Glomerular endothelial cell (primary cell): ENCODE data around the gene MCC. TPM values are rescaled to one million over a fixed set of nuclear protein-coding genes. Genes with fewer than 3 reads are reported as not detected.

Source experiments
- DNase-seq: peaks from one replicate; pipeline ENCODE4 v3.0.0-alpha.2; 2011; ENCODE audit warnings: low read depth, low spot score; ENCODE audit errors: extremely low read depth
- total RNA-seq: library from RNA; depleted of rRNA; stranded (reverse); fragments of >200 nt; gene quantifications from 2 replicates; pipeline ENCODE4 v1.2.3, GENCODE V29; 2015

Gene MCC
- total RNA-seq, 1 donor from 2014 or later: 30.2 TPM

DNA sequence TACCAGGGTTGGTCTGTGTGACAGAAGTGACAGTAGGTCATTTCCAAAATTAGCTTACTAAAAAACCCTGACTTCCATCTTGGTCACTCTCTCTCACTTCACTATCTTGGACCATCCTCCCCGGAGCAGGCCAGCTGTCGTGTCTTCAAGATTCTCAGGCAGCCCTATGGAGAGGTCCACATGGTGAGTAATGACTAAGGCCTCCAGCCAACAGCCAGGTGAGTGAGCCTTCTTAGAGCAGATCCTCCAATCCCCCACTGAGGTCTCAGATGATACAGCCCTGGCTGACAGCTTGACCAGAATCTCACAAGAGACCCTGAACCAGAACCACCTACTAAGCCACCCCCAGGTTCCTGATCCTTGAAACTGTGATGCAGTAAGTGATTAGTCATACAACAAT lies 419.7 kb downstream of the MCC start:
- no peak for DNase-seq

DNA sequence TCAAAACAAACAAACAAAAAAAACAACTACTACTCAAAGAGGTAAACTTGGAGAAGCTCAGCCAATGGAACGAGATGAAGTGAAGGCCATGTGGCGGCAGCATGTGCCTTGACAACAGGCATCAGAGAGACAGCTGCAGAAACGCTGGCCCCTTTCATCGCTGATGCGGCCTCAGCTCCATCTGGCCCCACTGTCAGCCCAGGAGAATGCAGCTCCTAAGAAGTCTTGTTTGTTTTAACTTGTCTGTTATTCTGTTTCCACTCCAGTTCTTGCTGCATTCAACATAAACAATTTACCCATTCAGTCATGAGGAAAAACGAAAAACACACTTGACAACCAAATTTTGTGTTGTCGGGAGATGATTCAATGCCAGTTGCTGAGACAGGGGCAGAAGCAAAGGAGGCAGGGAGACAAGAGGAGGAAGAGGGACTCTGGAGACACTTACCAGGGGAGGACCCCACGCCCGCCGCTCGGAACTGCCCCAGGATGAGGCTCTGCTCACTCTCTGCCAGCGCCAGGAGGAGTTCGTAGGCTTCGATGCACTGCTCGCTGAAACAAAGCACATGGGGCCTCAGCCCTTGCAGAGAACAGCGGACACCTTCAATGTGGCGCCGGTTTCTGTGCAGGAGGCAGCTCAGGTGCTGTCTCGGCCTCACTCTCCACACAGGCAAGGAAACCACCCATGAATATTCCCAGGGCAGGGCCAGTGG lies 420.5 kb downstream of the MCC start:
- no peak for DNase-seq

DNA sequence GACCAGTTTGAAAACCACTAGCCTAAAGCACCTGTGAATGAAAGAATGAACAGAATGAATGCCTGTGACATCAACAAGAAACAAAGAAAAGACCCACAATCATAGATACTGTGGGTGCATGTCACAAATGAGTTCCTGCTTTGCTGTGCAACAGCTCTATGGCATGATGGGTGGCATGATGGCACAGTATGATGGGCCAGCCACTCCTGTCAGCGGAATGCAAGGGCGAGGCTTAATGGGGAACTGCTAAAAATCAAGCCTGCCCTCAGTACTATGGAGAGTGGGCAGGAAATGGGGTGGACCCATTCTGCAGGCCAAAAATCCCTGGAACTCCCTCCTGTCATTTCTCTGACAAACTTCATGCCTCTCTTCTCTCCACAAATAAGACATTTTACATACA lies 422.6 kb downstream of the MCC start:
- DNase-seq: no peak

DNA sequence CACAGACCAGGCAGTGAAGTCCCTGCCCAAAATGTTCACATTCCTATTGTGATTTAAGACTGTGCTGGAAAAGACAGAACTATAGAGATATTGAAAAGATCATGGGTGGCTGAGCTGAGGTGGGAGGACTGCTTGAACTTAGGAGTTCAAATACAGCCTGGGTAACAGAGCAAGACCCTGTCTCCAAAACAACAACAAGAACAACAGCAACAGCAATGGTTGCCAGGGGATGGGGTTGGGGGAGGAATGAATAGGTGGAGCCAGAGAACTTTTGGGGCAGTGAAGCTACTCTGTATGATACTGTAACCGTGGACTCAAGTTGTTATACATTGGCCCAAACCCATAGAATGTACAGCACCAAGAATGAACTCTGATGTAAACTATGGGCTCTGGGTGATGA lies 423.4 kb downstream of the MCC start:
- no peak for DNase-seq

DNA sequence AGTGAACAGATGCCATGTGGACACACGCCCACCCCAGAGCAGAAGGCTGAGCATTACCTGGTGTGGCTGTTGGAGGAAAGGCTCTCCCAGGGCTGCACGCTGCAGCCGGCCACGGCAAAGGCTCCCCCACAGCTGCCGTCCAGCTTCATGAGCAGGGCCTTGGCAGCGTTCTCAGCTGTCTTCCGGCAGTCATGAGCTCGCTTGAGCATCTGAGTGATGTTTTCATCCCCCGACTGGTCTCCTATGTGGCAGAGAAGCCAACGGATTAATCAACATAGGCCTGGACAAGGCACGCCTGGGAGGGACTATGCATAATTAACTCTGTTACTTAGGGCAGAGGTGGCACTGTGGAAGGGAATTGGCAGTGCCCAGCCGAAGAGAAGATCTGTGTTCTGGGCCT lies 424.3 kb downstream of the MCC start:
- DNase-seq: no peak

DNA sequence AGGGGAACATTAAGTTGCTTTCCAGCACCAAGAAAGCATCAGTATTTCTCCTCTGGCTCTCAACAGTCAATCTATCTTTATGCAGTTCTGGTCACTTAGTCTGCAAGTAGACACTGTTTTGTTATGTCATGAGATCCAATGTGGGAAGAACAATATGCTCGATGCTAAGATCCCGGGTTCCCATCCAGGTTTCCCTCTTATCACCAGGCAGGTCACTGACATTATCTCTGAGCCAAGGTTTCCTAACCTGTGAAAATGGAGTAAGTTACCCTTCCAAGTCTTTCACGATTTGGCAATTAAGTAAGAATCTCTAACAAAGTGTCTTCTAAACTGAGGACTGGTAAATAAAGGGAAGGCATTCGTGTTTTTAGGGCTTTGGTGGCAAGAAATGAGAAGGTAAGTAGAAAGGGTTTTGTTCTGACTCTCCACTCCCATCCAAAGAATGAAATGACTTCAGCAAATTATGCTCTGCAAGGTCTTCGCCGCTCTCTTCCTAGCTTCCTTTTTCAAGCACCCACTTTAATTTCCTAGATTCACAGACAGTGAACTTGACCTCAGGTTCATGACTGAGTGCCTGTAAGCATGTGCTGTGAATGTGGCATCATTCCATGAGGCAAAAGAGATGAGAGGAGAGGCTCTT lies 425.3 kb downstream of the MCC start:
- DNase-seq: no peak

DNA sequence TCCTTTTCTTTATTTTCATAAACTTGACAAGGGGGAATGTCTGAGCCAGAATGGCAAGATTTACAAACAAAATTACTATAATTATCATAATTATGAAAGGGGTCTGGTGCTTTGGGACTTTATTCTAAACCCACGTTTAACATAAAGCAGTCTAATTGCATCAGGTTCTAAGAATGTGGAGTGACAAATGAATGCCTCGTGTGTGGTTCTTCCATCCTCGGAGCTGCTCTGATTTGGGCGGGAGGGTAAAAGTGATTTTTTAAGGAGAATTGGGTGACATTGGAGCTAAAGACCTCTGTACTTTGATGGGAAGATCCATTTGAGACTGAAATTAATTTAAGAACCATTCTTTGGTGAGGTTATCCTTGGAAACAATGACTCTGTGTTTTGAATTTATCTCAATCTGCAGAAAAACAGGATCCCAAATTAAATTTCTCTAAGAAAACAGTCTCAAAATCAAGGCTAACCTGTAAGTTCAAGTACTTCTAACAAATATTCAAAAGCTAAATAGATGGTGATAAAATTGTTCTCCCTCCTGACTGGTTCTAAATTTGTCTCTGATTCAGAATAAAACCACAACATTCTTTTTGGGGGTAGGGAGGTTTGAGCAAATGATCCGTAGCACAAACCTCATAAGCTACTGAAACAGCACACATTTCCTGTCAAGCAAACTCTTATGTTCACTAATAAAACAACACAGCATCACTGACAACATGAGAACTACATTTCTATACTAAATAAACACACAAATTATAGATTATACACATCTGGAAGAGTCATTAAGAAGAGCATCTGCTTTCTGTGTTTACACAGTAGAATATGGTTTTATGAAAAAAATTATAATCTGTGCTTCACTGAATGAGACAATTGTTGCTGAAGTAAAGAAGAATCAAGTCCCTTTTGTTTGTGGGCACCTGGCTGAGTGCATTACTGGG lies 426.1 kb downstream of the MCC start:
- DNase-seq: no peak

DNA sequence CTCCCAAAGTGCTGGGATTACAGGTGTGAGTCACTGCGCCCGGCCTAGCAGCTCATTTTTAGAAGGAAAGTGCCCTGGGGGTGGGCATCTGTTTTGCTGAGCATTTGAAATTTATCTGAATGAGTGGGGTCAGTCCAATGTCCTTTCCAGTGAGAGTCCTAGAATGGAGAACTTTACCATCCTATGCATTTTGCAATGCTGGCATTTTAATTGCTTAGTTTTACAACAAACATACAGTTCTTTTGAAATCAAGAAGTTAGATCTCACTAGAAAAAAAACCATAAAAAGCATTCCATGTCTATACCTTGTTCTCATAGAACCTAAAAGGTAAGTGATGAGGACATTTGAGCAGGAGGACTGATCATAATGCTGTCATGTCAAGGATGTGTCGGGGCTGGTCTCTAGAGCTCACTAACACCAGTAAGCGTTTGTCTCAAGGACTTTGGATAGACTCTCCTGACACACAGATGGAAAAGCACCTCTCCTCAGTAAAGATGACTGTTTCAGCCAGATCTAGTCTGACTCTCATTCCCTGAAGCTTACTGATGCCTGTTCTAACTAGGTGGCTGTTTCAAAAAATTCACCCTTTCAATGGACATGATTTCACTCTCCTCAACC lies 427.7 kb downstream of the MCC start:
- no peak for DNase-seq

DNA sequence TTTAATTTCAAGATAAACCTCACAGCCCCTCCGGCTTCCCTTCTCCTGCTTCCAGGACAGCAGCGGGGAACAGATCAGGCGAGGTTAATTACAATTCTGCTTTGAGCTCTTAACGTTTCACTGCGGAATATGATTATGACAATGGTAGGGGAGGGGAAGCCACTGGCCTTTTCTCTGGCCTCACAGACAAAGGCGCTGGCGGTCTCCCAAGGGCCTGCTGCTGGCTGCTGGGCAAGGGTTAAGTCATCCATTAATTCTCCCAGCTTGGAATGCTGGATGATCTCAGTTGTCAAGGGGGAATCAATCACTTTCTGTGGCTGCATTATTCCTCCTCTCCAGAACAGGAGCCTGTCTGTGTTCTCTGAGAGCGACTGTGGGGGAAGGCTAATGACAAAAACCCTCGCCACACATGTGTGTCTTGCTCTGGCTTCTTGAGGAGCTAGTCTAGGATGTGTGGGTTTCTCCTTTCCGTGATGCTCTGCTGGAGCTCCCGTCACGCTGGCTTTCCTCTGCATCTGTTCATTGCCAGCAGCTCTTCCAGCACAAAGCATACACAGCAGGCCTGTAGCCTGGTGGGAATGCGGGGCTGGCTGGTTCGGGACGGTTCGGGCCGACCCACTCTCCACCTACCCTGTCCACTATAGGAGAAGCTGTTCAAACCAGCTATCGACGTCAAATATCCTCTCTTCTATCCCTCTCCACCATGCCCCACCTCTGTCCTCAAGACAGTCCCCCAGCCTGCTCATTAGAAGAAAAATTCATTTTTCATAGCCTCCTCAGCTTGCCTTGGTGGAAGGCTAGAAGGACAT lies 428.8 kb downstream of the MCC start:
- DNase-seq: no peak

DNA sequence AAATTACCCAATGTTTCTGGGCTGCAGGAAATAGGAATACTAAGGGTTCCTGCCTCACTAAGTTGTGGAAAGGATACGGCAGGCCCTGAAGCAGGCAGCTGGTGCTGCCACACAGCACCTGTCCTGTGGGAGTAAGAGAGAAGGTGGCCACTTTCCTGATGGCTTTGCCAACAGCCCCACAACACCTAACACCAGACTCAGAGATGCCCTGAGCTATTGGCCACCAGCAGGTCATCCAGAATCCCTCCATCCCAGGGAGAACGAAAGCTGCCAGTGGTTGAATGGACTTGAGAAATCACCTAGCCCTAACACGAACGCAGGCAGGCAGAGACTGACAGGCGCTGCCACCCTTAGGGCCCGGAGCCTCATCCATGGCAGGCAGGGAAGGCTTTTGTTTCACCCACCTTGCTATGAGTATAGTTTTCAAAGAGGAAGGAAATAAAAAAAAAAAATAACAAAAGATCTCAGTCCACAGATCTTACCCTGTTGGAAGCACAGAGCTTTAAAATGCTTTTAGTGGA lies 429.5 kb downstream of the MCC start:
- DNase-seq: no peak

DNA sequence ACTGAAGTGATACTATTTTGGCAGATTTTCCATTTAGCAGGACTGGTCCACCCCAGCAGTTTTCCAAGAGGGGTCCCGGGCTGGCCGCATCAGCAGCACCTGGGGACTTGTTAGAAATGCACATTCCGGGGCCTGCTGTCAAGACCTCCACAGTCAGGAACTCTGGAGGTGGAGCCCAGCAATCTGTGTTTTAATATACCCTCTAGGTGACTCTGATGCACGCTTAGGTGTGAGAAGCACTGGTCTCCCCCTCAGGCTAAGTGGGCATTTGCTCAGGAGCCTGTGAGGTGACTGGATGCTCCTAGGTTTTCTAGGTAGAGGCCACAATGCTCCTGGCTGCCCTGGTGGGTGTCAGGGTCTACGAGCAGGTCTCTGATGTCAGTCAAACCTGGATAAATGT lies 430.0 kb downstream of the MCC start:
- DNase-seq: no peak

DNA sequence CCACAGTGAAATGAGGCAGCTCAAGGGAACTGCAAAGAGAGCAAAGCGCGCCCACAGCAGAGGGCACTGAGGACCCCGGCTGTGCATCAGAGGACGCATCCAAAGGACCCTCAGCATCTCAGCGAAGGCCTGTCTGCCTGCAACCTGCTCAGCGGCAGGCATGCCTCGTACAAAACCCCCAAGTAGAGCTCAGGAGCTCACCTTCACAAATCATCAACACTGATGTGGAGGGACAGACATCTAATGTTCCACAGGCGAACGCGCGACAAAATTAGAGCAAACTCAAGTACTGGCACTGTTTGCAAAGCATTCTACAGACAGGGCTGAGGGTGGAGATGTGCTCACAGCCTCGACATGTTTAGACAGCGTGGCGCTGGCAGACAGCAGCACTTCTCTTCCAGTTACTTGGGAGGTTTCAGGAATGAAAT lies 430.7 kb downstream of the MCC start:
- DNase-seq: no peak

DNA sequence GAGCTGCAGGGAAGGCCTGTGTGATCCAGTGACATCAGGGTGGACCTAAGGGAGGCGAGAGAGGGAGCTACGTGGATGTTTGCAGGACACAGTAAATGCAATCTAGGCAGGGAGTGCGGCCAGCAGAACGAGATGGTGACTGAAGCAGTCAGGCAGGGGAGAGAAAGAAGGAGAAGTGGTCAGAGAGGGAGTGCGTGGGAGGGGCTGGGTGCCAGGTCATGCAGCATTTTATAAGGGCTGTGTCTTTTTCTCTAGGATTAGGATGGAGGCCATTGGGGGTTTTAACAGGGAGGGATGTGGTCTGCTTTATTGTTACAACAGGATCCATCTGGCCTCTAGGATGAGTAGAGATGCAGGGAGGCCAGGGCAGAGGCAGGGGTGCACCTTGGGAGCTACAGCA lies 431.3 kb downstream of the MCC start:
- no peak for DNase-seq

DNA sequence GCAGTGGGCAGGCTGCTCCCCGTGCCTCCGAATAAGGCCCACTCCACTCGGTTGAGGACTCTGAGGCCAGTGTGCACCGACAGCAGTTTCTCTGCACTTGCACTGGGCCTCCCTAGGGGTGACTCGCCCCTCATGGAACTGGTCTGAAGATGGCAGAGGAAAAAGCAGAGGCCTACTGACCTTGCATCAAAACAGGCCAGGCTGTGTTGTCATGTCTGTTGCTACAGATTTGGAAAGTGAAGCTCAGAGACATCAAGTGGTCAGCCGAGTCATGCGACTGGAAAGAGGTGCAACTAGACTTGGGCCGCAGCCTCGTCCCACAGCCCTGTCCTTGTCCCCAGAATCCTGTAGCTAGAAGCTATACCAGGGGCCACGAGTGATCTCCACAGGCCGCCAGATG lies 433.4 kb downstream of the MCC start:
- DNase-seq: no peak

DNA sequence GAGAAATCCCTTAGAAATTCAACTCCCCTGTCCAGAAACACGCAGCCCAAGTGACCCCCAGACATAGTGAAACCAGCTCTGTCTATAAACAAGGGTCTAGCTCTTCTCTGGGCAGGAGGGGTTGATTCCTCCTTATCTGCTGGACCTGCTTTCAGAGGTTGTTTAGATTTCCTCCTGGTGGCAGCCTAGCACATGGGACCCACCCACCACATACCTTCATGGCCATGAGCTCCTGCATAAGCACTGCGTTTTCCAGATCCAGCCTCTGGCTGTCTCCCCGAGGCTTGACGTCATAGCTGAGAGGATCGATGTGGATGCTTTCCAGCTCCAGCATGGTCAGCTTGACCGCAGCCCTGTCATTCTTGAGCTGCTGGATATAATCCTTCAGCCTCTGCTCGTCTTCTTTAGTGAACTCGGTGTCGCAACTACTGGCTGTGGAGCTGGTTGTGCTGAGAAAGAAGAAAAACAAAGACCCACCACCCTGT lies 434.7 kb downstream of the MCC start:
- no peak for DNase-seq

DNA sequence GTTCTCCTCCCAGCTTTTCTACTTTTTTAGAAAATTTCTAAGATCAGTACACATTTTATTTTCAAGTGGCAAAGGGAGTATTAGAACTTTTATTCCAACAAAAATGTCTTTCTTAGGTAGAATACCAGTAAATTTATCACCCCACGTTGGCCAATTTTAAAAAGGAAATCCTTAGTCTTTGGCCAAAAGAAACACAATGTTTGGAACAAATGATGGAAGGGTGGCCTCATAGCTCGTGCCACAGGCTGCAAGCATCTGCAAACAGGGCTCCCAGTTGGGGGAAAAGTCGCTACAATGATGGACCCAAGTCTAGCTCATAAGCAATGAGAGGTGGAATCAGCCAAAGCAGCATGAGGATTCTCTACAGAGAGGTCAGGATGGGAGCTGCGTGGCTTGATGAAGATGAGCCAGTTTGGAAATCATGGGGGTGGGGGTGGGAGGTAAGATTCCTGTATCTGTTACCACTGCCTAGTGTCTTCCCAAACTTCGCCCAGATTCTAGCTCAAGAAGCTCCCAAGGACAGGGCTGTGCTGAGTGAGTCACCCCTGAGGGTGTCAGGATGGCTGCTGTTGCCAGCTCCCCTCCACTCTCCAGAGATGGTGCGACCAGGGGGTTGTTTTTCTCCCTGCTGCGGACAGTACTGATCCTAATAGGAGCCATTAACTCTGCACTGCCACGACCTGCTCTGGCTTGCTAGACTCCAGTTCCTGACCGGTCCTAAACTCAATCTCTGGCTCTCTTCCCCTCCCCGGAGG lies 436.0 kb downstream of the MCC start:
- DNase-seq: no peak

DNA sequence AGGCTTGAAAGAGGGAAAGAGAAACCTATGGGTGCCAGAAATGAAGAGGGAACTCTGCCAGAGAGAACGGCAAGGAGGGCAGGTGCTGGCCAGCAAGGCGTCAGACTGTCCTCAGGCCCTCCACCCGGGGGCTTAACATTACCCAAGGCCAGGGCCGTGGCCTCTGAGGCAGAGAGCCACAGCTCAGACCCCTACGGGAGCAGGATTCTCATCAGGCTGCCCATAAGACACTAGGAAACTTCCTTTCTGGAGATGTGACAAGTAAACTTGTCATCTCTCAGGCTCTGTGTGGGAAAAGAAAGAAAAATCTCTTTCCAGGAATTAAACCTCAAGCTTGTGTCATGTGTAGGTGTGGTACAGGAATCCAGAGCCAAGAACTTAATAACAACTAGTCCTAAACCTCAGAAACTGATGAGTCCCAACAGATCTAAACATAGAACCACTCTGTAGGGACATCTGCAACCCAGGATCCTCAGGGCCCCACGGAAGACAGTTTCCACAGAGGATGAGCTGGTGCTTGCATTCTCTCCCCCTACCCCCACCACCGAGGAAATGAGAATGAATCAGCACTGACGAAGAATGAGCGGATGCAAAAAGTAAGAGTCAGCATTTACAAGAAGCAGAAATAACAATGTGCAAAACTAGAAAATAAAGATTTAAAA lies 437.4 kb downstream of the MCC start:
- DNase-seq: no peak

DNA sequence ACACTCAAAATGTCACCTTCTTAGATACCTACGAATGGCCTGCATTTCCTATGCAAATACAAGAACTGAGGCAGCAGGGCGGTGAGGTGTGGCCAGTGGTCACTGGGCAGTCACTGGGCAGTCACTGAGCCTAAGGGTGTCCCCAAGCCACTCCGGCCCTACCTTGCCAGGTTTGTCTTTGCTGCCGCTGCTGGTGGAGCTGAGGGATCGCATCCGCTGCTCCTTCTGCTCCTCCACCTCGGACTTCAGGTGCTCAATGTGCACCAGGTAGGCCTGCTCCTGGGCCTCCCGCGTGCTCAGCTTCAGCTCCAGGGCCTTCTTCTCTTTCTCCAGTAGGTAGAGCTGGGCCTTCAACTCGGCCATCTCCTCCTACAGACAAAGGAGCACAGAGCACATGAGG lies 439.3 kb downstream of the MCC start:
- DNase-seq: no peak
